ENCODE measurements around the gene NUDT22. TPM values are rescaled to one million over a fixed set of nuclear protein-coding genes. Genes with fewer than 3 reads are reported as not detected.

NUDT22 gene
- total RNA-seq, 3 donors from 2014 or later (not counting 1 experiment from before 2014, with no cell fraction given) = 59.1 to 79.1 (median 74.8) TPM

- H3K27me3 Mint-ChIP-seq (ENCODE audit: low read depth in 2 of 2) = no peaks in the 10 kb centered on the region
- H3K9me3 Mint-ChIP-seq = no peaks in the 10 kb centered on the region
- Histone ChIP-seq H3K27ac (ENCODE audit: low read length) (no peak overlapping the region), H3K4me3 (ENCODE audit: low read length) (no peak overlapping the region), H3K4me1 (ENCODE audit: control insufficient read depth, insufficient read depth, low read length) (peaks cover 9% of the 10 kb centered on the region), H3K9me3 (ENCODE audit: control insufficient read depth, insufficient read depth, low read length) (no peaks in the 10 kb centered on the region), H3K27me3 (ENCODE audit: control insufficient read depth, insufficient read depth, low read length) (no peaks in the 10 kb centered on the region), H3K36me3 (ENCODE audit: control insufficient read depth, insufficient read depth, low read length) (peaks cover 67% of the 10 kb centered on the region)
- ATAC-seq (no peak), DNase-seq (no peak)
- intact Hi-C loops (cut with micrococcal nuclease) = no loop called here
- H3K36me3 Mint-ChIP-seq = no peaks in the 10 kb centered on the region
- no peak for TF ChIP-seq CTCF (IDR thresholded peaks at IDR 0.05)
- peaks cover 5 to 17% of the 10 kb centered on the region in 2 donors for H3K4me1 Mint-ChIP-seq
- WGBS (ENCODE audit: insufficient coverage) = 94% methylated on average over 10 of the region's 10 CpGs
- H3K27ac Mint-ChIP-seq = no peak overlapping the region
- no peak overlapping the region for H3K4me3 Mint-ChIP-seq
These were observed 6.3 kb upstream of the NUDT22 start for GRCh38 chr11:64219755-64220154.

- no peak overlapping the region for H3K27ac ChIP-seq (ENCODE audit: low read length)
- 96% methylated on average over 17 of the region's 17 CpGs for WGBS (ENCODE audit: insufficient coverage)
- H3K4me3 ChIP-seq (ENCODE audit: low read length) = no peak overlapping the region
- intact Hi-C loops (cut with micrococcal nuclease) = no loop called here
- H3K4me3 Mint-ChIP-seq = no peak overlapping the region
- H3K27me3 ChIP-seq (ENCODE audit: control insufficient read depth, insufficient read depth, low read length) = no peaks in the 10 kb centered on the region
- ATAC-seq = no peak
- H3K9me3 Mint-ChIP-seq = no peaks in the 10 kb centered on the region
- TF ChIP-seq CTCF (IDR thresholded peaks at IDR 0.05) = no peak
- peaks cover 15% of the 10 kb centered on the region for H3K4me1 ChIP-seq (ENCODE audit: control insufficient read depth, insufficient read depth, low read length)
- H3K4me1 Mint-ChIP-seq = peaks cover 10 to 22% of the 10 kb centered on the region in 2 donors
- H3K36me3 Mint-ChIP-seq = no peaks in the 10 kb centered on the region
- peaks cover 62% of the 10 kb centered on the region for H3K36me3 ChIP-seq (ENCODE audit: control insufficient read depth, insufficient read depth, low read length)
- H3K27ac Mint-ChIP-seq = no peak overlapping the region
- H3K27me3 Mint-ChIP-seq (ENCODE audit: low read depth in 2 of 2) = no peaks in the 10 kb centered on the region
- no peak for DNase-seq
- no peaks in the 10 kb centered on the region for H3K9me3 ChIP-seq (ENCODE audit: control insufficient read depth, insufficient read depth, low read length)
These were observed 5.8 kb upstream of the NUDT22 start for GRCh38 chr11:64220271-64220670.

GRCh38 chr11:64220798-64221197 is 5.3 kb upstream of the NUDT22 start:
- Mint-ChIP-seq H3K27me3 (ENCODE audit: low read depth in 2 of 2) (no peaks in the 10 kb centered on the region), H3K4me3 (no peak overlapping the region), H3K4me1 (peaks cover 12 to 28% of the 10 kb centered on the region in 2 donors), H3K36me3 (no peaks in the 10 kb centered on the region), H3K9me3 (no peaks in the 10 kb centered on the region), H3K27ac (no peak overlapping the region)
- H3K36me3 ChIP-seq (ENCODE audit: control insufficient read depth, insufficient read depth, low read length) = peaks cover 59% of the 10 kb centered on the region
- peaks cover 20% of the 10 kb centered on the region for H3K4me1 ChIP-seq (ENCODE audit: control insufficient read depth, insufficient read depth, low read length)
- H3K27me3 ChIP-seq (ENCODE audit: control insufficient read depth, insufficient read depth, low read length) = no peaks in the 10 kb centered on the region
- DNase-seq (no peak), ATAC-seq (no peak)
- no peak overlapping the region for H3K4me3 ChIP-seq (ENCODE audit: low read length)
- no peaks in the 10 kb centered on the region for H3K9me3 ChIP-seq (ENCODE audit: control insufficient read depth, insufficient read depth, low read length)
- intact Hi-C loops (cut with micrococcal nuclease) = no loop called here
- no peak for TF ChIP-seq CTCF (IDR thresholded peaks at IDR 0.05)
- 94% methylated on average over 14 of the region's 14 CpGs for WGBS (ENCODE audit: insufficient coverage)
- no peak overlapping the region for H3K27ac ChIP-seq (ENCODE audit: low read length)

- no peak overlapping the region for H3K4me3 ChIP-seq (ENCODE audit: low read length)
- H3K4me1 Mint-ChIP-seq = peaks cover 21 to 39% of the 10 kb centered on the region in 2 donors
- intact Hi-C loops (cut with micrococcal nuclease) = no loop called here
- no peaks in the 10 kb centered on the region for H3K36me3 Mint-ChIP-seq
- H3K9me3 Mint-ChIP-seq = no peaks in the 10 kb centered on the region
- no peak for ATAC-seq
- no peaks in the 10 kb centered on the region for H3K9me3 ChIP-seq (ENCODE audit: control insufficient read depth, insufficient read depth, low read length)
- H3K27ac ChIP-seq (ENCODE audit: low read length) = no peak overlapping the region
- no peak overlapping the region for H3K27ac Mint-ChIP-seq
- no peak for TF ChIP-seq CTCF (IDR thresholded peaks at IDR 0.05)
- peaks cover 35% of the 10 kb centered on the region for H3K4me1 ChIP-seq (ENCODE audit: control insufficient read depth, insufficient read depth, low read length)
- peaks cover 52% of the 10 kb centered on the region for H3K36me3 ChIP-seq (ENCODE audit: control insufficient read depth, insufficient read depth, low read length)
- no peaks in the 10 kb centered on the region for H3K27me3 Mint-ChIP-seq (ENCODE audit: low read depth in 2 of 2)
- no peaks in the 10 kb centered on the region for H3K27me3 ChIP-seq (ENCODE audit: control insufficient read depth, insufficient read depth, low read length)
- 87% methylated on average over 8 of the region's 9 CpGs for WGBS (ENCODE audit: insufficient coverage)
- no peak for DNase-seq
- H3K4me3 Mint-ChIP-seq = no peak overlapping the region
These were observed 3.4 kb upstream of the NUDT22 start for GRCh38 chr11:64222651-64223000.
